Activated T-helper 17 cell treated with anti-CD3 and anti-CD28 coated beads, Interleukin-2, amount 50 U/mL, for 72 hours (primary cell): Measurements from ENCODE around the gene PALM2AKAP2. TPM values are rescaled to one million over a fixed set of nuclear protein-coding genes. Genes with fewer than 3 reads are reported as not detected.

Experiments
- ATAC-seq: fragments of 150-1000 bp; cut with Tn5 transposase; replicated peaks from 2 replicates; pipeline ENCODE4 v1.10.0; 2021; ENCODE audit warnings: mild to moderate bottlenecking, moderate library complexity
- H3K27ac Mint-ChIP-seq: one replicate; pipeline ENCODE4 v1.8.0; 2022; ENCODE audit warnings: mixed read lengths
- H3K27me3 Mint-ChIP-seq: one replicate; pipeline ENCODE4 v1.8.0; 2022; ENCODE audit warnings: mixed read lengths
- H3K36me3 Mint-ChIP-seq: one replicate; pipeline ENCODE4 v1.8.0; 2022; ENCODE audit warnings: low read depth, mild to moderate bottlenecking, mixed read lengths
- H3K4me1 Mint-ChIP-seq: one replicate; pipeline ENCODE4 v1.8.0; 2022; ENCODE audit warnings: mixed read lengths
- H3K4me3 Mint-ChIP-seq: one replicate; pipeline ENCODE4 v1.8.0; 2022; ENCODE audit warnings: mild to moderate bottlenecking, mixed read lengths
- H3K9me3 Mint-ChIP-seq: one replicate; pipeline ENCODE4 v1.8.0; 2022; ENCODE audit warnings: mixed read lengths
- total RNA-seq, 2 donors: library from RNA; stranded (reverse); gene quantifications; one replicate each; pipeline ENCODE4 v1.2.3, GENCODE V29; 2022

Gene PALM2AKAP2
- total RNA-seq: 1 to 10 TPM; 1.5 to 3.5 TPM

- Mint-ChIP-seq H3K4me3 (no peak within 1 kb of the TSS), H3K27me3 (peaks cover 32% of the 10 kb centered on the region), H3K36me3 (no peaks in the 10 kb centered on the region), H3K27ac (no peak within 1 kb of the TSS), H3K9me3 (no peaks in the 10 kb centered on the region), H3K4me1 (no peaks in the 10 kb centered on the region)
- no peak for ATAC-seq
Observed at GRCh38 chr9:109779711-109780452, at the start of gene PALM2AKAP2. TSS of gene PALM2AKAP2 (plus strand) at chr9:109780198. CDS start at chr9:109780489, 291 bp downstream.

- no peak overlapping the region for H3K4me3 Mint-ChIP-seq
- H3K27me3 Mint-ChIP-seq: peaks cover 15% of the 10 kb centered on the region
- no peak overlapping the region for H3K27ac Mint-ChIP-seq
- ATAC-seq: no peak
- H3K4me1 Mint-ChIP-seq: no peaks in the 10 kb centered on the region
- H3K9me3 Mint-ChIP-seq: peaks cover 4% of the 10 kb centered on the region
- no peaks in the 10 kb centered on the region for H3K36me3 Mint-ChIP-seq
Observed at GRCh38 chr9:109730228-109730627, 49.8 kb upstream of the PALM2AKAP2 start.

GRCh38 chr9:109733690-109734089 is 46.3 kb upstream of the PALM2AKAP2 start:
- no peak overlapping the region for H3K27ac Mint-ChIP-seq
- no peaks in the 10 kb centered on the region for H3K4me1 Mint-ChIP-seq
- no peaks in the 10 kb centered on the region for H3K36me3 Mint-ChIP-seq
- H3K27me3 Mint-ChIP-seq: peaks cover 15% of the 10 kb centered on the region
- no peaks in the 10 kb centered on the region for H3K9me3 Mint-ChIP-seq
- ATAC-seq: no peak
- H3K4me3 Mint-ChIP-seq: no peak overlapping the region

- no peak overlapping the region for H3K27ac Mint-ChIP-seq
- no peaks in the 10 kb centered on the region for H3K36me3 Mint-ChIP-seq
- ATAC-seq: no peak
- H3K9me3 Mint-ChIP-seq: no peaks in the 10 kb centered on the region
- no peak overlapping the region for H3K4me3 Mint-ChIP-seq
- no peaks in the 10 kb centered on the region for H3K4me1 Mint-ChIP-seq
- peaks cover 14% of the 10 kb centered on the region for H3K27me3 Mint-ChIP-seq
Observed at GRCh38 chr9:109734814-109735213, 45.2 kb upstream of the PALM2AKAP2 start.

- H3K4me3 Mint-ChIP-seq: no peak overlapping the region
Observed at GRCh38 chr9:109735801-109736200, 44.2 kb upstream of the PALM2AKAP2 start.

GRCh38 chr9:109737295-109737694 is 42.7 kb upstream of the PALM2AKAP2 start:
- no peak for ATAC-seq
- H3K27me3 Mint-ChIP-seq: peaks cover 19% of the 10 kb centered on the region
- H3K27ac Mint-ChIP-seq: no peak overlapping the region
- no peaks in the 10 kb centered on the region for H3K4me1 Mint-ChIP-seq
- no peaks in the 10 kb centered on the region for H3K36me3 Mint-ChIP-seq
- H3K9me3 Mint-ChIP-seq: no peaks in the 10 kb centered on the region
- no peak overlapping the region for H3K4me3 Mint-ChIP-seq

More at GRCh38 chr9:109735801-109736200, 44.2 kb upstream of the PALM2AKAP2 start:
- Mint-ChIP-seq H3K36me3 (no peaks in the 10 kb centered on the region), H3K9me3 (no peaks in the 10 kb centered on the region), H3K27me3 (peaks cover 18% of the 10 kb centered on the region), H3K4me1 (no peaks in the 10 kb centered on the region), H3K27ac (no peak overlapping the region)
- ATAC-seq: no peak

GRCh38 chr9:109739760-109740159 is 40.2 kb upstream of the PALM2AKAP2 start:
- no peak overlapping the region for H3K27ac Mint-ChIP-seq
- no peaks in the 10 kb centered on the region for H3K9me3 Mint-ChIP-seq
- H3K4me3 Mint-ChIP-seq: no peak overlapping the region
- no peaks in the 10 kb centered on the region for H3K36me3 Mint-ChIP-seq
- peaks cover 20% of the 10 kb centered on the region for H3K27me3 Mint-ChIP-seq
- no peak for ATAC-seq
- H3K4me1 Mint-ChIP-seq: no peaks in the 10 kb centered on the region

DNA sequence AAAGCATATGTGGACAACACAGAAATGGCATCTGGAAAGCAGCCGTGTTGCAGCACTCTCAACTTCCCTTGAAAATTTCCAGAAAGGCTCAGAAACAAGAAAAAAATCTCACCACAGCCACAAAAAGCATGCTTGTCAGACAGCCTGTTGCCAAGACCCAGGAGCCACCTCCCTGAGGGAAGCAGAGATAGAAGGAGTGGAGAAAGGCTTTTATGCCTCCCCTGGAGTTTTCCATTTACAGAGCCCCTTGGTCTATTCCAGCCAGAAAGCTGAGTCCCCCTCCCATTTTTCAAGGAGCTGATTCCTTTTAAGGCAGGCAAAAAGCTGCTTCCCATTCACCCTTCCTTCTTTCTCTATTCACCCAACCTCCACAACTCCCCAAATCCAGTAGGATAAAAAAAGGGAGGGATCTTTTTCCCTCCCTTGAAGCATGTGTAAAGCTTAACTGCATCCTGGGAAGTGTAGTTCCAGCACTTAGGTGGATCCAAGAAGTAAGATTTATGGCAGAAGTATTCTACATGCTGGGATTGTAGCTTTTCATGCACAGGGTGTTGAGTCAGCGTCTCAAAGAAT is 37.1 kb upstream of the PALM2AKAP2 start:
- no peak overlapping the region for H3K27ac Mint-ChIP-seq
- no peak for ATAC-seq
- H3K4me3 Mint-ChIP-seq: no peak overlapping the region
- H3K36me3 Mint-ChIP-seq: no peaks in the 10 kb centered on the region
- peaks cover 22% of the 10 kb centered on the region for H3K27me3 Mint-ChIP-seq
- H3K4me1 Mint-ChIP-seq: no peaks in the 10 kb centered on the region
- H3K9me3 Mint-ChIP-seq: no peaks in the 10 kb centered on the region

DNA sequence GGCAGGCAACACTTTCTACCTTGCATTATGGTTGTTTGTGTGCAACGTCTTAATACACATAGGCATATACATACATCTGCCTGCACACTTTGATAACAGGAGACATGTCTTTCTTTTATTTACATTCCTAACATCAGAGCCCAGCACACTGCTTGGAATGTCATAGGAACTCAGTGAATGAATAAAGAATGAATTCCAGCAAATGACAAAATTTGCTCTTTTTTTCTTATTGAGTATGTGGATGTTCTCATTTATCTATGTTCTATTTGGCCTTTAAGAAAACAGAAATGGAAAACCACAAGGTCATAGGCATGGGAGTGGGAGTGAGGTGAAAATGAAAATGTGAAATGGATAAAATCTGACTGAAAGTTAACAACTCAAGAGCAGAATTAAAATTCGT is 36.3 kb upstream of the PALM2AKAP2 start:
- ATAC-seq: no peak
- H3K36me3 Mint-ChIP-seq: no peaks in the 10 kb centered on the region
- H3K27ac Mint-ChIP-seq: no peak overlapping the region
- peaks cover 22% of the 10 kb centered on the region for H3K27me3 Mint-ChIP-seq
- H3K9me3 Mint-ChIP-seq: no peaks in the 10 kb centered on the region
- no peaks in the 10 kb centered on the region for H3K4me1 Mint-ChIP-seq
- no peak overlapping the region for H3K4me3 Mint-ChIP-seq

- Mint-ChIP-seq H3K4me1 (no peaks in the 10 kb centered on the region), H3K27me3 (peaks cover 16% of the 10 kb centered on the region), H3K4me3 (no peak overlapping the region), H3K9me3 (no peaks in the 10 kb centered on the region), H3K27ac (no peak overlapping the region), H3K36me3 (no peaks in the 10 kb centered on the region)
- ATAC-seq: no peak
Observed at GRCh38 chr9:109745335-109746283, 34.4 kb upstream of the PALM2AKAP2 start.

GRCh38 chr9:109751253-109751652 is 28.7 kb upstream of the PALM2AKAP2 start:
- ATAC-seq: no peak
- Mint-ChIP-seq H3K27ac (no peak overlapping the region), H3K36me3 (no peaks in the 10 kb centered on the region), H3K9me3 (no peaks in the 10 kb centered on the region), H3K4me1 (no peaks in the 10 kb centered on the region), H3K4me3 (no peak overlapping the region), H3K27me3 (peaks cover 23% of the 10 kb centered on the region)

DNA sequence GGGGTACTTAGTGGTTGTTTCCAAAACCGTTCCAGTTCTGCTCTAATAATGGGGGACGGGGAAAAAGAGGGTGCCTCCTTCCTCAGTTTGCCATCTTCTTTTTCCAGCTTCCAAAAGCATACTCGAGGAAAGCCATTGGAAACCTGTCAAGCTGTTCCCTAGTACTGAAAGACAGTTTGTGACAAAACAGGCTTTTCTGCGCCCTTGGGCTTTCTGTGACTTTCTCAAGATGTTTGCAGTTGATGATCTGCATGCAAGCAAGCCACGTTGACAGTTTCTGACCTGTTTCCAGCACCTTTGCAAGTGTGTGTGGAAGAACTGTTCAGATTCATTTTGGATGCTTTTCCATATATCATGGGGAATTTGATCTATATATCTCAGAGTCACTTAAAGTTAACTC is 26.7 kb upstream of the PALM2AKAP2 start:
- peaks cover 21% of the 10 kb centered on the region for H3K27me3 Mint-ChIP-seq
- no peak overlapping the region for H3K4me3 Mint-ChIP-seq
- H3K4me1 Mint-ChIP-seq: no peaks in the 10 kb centered on the region
- no peaks in the 10 kb centered on the region for H3K9me3 Mint-ChIP-seq
- no peak for ATAC-seq
- H3K36me3 Mint-ChIP-seq: no peaks in the 10 kb centered on the region
- H3K27ac Mint-ChIP-seq: no peak overlapping the region

DNA sequence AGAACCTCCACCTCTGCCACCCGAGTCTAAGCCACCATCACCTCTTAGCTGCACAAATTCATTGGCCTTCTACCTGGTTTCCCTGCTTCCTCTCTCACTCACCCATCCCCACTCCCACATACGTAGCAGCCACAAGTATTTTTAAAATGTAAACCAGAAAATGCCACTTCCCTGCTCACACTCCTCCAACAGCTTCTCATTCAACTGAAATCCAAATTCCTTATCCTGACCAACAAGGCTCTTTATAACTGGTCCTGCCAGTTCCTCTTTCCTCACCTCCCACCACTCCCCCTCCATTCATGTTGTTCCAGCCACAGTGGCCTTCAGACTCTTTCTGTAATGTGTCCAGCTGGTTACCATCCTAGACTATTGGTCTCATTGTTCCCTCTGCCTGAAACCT is 25.0 kb upstream of the PALM2AKAP2 start:
- Mint-ChIP-seq H3K27me3 (peaks cover 24% of the 10 kb centered on the region), H3K36me3 (no peaks in the 10 kb centered on the region), H3K4me1 (no peaks in the 10 kb centered on the region), H3K4me3 (no peak overlapping the region), H3K9me3 (no peaks in the 10 kb centered on the region), H3K27ac (no peak overlapping the region)
- ATAC-seq: no peak

- no peak overlapping the region for H3K4me3 Mint-ChIP-seq
- H3K36me3 Mint-ChIP-seq: no peaks in the 10 kb centered on the region
- H3K27me3 Mint-ChIP-seq: peaks cover 18% of the 10 kb centered on the region
- no peaks in the 10 kb centered on the region for H3K4me1 Mint-ChIP-seq
- H3K9me3 Mint-ChIP-seq: no peaks in the 10 kb centered on the region
- ATAC-seq: no peak
- no peak overlapping the region for H3K27ac Mint-ChIP-seq
Observed at GRCh38 chr9:109759589-109759988, 20.4 kb upstream of the PALM2AKAP2 start.
